ENCODE results near the gene SBF2. TPM values are rescaled to one million over a fixed set of nuclear protein-coding genes. Genes with fewer than 3 reads are reported as not detected.

The SBF2 gene
- total RNA-seq, 1 donor from 2014 or later, result 26.2 TPM

DNA sequence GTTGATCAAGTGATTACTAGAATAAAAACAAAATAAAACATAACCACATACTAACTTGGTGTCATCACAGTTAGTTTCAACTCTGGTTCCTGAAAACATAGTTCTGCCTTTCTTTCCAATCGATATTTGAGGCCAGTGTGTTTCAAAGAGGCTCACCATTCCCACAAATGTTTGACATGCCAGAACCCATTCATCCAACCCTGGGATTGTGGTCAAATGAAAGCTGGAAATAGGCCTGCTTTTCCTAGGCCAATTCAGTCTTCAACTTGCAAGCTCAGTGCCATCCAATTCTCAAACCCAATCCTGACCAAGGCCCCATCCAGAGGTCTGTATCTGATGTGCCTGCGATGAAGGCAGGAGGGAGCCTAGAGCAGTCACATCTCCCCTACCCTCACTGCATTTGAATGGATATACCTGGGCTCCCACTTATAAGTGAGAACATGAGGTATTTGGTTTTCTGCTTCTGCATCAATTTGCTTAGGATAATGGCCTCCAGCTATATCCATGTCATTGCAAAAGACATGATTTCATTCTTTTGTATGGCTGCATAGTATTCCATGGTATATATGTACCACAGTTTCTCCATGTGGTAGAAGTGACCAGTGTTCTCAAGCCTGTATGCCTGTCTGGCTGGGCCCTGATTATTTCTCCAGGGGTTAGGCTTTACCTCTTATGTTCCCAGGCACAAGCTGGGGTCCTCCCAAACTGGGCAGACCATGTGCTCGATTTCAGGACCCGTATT lies 486.9 kb downstream of the SBF2 start:
- TF ChIP-seq, protein P1, sequence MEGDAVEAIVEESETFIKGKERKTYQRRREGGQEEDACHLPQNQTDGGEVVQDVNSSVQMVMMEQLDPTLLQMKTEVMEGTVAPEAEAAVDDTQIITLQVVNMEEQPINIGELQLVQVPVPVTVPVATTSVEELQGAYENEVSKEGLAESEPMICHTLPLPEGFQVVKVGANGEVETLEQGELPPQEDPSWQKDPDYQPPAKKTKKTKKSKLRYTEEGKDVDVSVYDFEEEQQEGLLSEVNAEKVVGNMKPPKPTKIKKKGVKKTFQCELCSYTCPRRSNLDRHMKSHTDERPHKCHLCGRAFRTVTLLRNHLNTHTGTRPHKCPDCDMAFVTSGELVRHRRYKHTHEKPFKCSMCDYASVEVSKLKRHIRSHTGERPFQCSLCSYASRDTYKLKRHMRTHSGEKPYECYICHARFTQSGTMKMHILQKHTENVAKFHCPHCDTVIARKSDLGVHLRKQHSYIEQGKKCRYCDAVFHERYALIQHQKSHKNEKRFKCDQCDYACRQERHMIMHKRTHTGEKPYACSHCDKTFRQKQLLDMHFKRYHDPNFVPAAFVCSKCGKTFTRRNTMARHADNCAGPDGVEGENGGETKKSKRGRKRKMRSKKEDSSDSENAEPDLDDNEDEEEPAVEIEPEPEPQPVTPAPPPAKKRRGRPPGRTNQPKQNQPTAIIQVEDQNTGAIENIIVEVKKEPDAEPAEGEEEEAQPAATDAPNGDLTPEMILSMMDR (conservative IDR thresholded peaks at IDR 0.05; ENCODE audit: low read depth, low read length), result no peak
- no peak for DNase-seq (ENCODE audit: low read depth)
- H3K4me3 ChIP-seq (ENCODE audit: low read depth, low read length), result no peak overlapping the region

DNA sequence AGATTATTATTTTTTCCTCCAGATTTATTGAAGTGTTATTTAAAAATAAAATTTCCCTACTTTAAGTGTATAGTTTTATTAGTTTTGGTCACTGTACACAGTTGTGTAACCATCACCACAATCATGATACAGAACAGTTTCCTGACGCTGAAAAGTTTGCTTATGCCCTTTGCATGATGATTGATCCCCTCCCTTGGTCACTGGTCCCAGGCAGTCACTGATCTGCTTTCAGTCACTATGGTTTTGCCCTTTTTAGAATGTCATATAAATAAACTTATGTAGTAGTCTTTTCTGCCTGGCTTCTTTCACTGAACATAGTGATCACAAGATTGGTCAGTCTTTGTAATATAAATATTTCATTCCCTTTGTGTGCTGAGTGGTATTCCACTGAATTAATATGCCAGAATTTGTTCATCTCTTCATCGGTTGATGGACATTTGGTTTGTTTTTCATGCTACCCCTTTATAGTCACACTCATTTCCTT lies 489.6 kb downstream of the SBF2 start:
- DNase-seq (ENCODE audit: low read depth), result no peak
- no peak overlapping the region for H3K4me3 ChIP-seq (ENCODE audit: low read depth, low read length)
- TF ChIP-seq, protein P1 (conservative IDR thresholded peaks at IDR 0.05; ENCODE audit: low read depth, low read length), result no peak

DNA sequence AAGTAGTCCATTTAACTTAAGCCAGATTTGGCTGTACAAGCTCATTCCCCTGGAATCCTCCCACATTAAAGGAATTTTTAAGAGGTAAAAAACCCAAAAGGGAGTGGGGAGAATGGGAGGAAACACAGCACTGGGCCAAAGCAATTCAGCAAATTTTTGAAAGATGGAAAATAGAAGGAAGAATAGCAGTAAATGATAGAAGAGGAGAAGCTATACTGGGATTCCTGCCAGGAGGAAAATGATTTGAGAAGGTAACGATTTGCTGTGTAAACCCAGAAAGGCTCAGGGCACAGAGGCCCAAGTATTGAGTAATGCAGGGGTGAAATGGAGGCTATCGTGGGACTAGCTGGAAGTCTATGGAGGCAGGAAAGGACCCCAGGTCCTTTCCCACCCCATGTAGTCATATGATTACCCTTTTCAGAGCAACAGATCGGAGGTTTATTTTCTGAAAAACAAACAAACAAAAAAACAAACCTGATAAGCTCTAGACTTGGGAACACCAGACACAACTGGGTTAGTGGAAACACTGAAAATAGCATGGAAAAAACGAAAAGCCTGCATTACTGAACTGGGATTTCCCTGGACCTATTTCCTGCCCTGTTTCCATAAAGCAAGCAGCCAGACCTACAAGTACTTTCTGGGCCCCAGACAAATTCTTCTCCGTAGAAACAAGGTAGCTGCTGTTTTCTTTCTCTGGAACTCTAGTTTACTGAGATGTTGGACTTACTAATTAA lies 490.2 kb downstream of the SBF2 start:
- no peak overlapping the region for H3K4me3 ChIP-seq (ENCODE audit: low read depth, low read length)
- DNase-seq (ENCODE audit: low read depth), result no peak
- TF ChIP-seq, protein P1 (conservative IDR thresholded peaks at IDR 0.05; ENCODE audit: low read depth, low read length), result no peak

DNA sequence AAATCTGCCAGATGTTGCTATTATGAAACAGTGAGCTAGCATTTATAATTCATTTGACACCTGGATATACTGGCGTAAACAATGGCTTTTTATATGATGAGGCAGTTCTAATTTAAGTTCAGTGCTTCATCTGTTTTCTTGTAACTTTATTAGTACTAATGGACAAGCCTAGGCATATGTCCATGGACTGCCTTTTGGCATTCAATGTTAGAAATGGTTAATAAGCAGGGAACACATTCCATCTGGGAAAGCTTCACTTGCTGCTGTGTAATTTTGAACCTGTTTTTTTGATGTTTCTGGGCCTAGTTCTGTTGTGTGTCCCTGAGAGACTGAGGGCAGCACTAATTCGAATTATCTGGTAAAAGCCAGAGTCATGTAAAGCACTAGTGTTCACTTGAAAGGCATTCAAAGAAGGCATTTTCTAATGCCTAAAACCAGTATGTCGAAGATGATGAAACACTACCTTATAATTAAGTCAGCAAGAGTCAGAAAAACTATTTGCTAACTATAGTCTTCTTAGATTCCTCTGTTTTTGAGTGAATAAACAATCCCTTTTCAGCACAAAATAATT lies 491.6 kb downstream of the SBF2 start:
- DNase-seq (ENCODE audit: low read depth), result peak; percentile 16
- H3K4me3 ChIP-seq (ENCODE audit: low read depth, low read length), result no peak overlapping the region
- TF ChIP-seq, protein P1 (conservative IDR thresholded peaks at IDR 0.05; ENCODE audit: low read depth, low read length), result no peak

DNA sequence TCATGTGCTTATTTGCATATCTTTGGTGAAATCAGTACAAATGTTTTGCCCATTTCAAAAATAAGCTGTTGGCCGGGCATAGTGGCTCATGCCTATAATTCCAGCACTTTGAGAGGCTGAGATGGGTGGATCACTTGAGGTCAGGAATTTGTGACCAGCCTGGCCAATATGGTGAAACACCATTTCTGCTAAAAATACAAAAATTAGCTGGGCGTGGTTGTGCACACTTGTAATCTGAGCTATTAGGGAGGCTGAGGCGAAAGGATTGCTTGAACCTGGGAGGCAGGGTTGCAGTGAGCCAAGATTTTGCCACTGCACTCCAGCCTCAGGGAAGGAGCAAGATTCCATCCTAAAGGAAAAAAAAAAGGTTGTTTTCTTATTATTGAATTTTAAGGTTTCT lies 494.1 kb downstream of the SBF2 start:
- TF ChIP-seq, protein P1 (conservative IDR thresholded peaks at IDR 0.05; ENCODE audit: low read depth, low read length), result no peak
- DNase-seq (ENCODE audit: low read depth), result no peak
- H3K4me3 ChIP-seq (ENCODE audit: low read depth, low read length), result no peak overlapping the region

DNA sequence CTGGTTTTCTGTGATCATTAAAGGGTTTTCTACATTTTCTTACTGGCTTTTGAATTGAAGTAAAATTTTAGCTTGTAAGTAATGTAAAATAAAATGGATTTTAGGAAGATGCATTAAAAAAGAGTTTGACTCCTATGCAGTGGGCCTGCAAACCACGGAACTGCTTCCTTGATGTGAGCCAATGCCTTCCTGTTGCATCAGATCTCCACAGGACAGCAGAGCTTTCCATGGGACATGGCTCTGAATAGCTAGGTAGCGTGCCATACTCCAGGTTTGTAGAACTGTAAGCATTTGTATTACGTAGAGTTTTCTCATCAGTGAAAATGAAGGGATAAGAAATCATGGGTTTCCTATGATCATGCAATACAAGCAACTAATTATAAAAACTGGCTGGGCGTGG lies 496.7 kb downstream of the SBF2 start:
- no peak overlapping the region for H3K4me3 ChIP-seq (ENCODE audit: low read depth, low read length)
- TF ChIP-seq, protein P1 (conservative IDR thresholded peaks at IDR 0.05; ENCODE audit: low read depth, low read length), result no peak
- DNase-seq (ENCODE audit: low read depth), result no peak

Measured in epithelial cell of proximal tubule (primary cell).